ENCODE data around the gene SPA17.
A peak's percentile ranks its signal among the peaks of the same experiment; 100 is the strongest.

Gene SPA17

DNA sequence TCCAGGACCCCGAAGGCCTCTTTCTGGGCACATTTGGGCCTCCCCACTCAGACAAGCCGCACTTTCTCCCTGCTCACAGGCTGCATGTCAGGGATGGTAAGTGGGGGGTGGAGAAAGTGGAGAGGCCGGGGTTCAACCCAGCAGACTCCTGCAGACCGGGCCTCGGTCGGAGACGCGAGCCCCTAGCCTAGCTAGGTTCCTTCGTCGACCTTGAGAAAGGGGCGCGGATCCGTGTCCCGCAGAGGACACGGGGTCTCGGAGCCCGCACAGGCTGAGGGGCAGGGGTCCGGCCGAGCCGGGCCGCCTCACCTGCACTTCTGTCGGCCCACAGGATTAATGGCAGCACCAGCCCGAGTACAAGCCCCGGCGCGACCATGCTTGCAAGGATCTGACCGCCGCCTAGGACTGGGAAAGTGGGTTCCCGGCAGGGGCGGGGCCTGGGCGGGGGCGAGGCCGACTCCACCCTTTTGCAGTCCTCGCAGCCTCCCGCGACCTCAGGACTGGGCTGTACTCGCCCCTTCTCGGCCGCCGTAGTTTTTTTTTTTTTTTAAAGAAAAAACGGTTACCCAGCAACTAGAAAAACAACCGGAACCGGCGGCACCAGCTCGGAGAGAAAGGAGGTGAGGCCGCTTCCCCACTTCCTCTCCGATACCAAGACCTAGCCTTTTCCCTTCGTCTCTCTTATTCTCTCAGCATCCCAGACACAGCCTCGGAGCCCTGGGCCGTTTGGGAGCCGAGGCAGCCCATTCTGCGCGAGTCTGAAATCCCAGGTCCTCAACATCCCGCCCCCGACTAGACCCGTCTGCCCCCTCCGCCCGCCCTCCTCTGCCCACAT, at the start of gene SPA17, which contains the start of gene SIAE:
SPA17 (plus strand) TSS at position 572 of the 835 bp plus-strand sequence. CDS start 1,361 bp downstream, outside the sequence.
SIAE (minus strand) TSS at position 407 of the 835 bp plus-strand sequence; CDS start at position 376, 31 bp downstream.
- no peaks in the 10 kb centered on the region for H3K9me3 ChIP-seq (ENCODE audit: low read length)
- peak within 1 kb of the TSS; percentile 75 for H3K9ac ChIP-seq (ENCODE audit: low read length)
- H3K36me3 ChIP-seq (ENCODE audit: insufficient read depth, low read length), result no peaks in the 10 kb centered on the region
- H3K4me3 ChIP-seq (ENCODE audit: low read depth in 1 of 2, low read length in 2 of 2), result peak within 1 kb of the TSS; percentile 75 to 80
- H3K27ac ChIP-seq (ENCODE audit: low read depth, low read length), result peak within 1 kb of the TSS; percentile 91
- H3K4me1 ChIP-seq (ENCODE audit: insufficient read depth, low read length), result peaks cover 19% of the 10 kb centered on the region
- H3K27me3 ChIP-seq (ENCODE audit: control insufficient read depth in 1 of 2, insufficient read depth in 2 of 2, low read length in 2 of 2), result no peaks in the 10 kb centered on the region

DNA sequence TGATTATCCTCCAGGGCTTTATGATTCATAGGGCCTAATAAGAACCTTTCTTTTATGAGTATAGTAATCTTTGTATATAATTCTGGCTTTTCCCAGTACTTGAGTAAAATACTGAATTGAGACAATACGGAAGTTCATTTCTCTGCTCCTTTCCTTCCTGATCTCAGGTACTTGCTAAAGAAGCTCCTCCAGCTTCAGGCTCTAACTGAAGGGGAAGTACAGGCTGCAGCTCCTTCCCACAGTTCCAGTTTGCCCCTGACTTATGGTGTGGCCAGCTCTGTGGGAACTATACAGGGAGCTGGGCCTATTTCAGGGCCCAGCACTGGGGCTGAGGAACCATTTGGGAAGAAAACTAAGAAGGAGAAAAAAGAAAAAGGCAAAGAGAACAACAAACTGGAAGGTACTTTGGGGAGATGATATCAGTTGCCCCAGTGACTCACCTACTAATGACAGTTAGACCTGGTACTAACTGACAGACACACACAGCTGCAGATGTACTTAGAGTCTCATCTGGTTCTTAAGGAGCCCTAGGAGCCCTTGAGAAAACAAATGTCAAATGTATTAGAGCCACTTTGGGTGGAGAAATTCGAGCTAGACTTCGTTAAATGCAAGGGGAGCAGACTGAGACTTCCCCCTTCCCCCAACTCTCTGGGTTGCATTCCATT, 48.1 kb upstream of the SPA17 start:
- Histone ChIP-seq H3K4me1 (ENCODE audit: insufficient read depth, low read length) (peaks cover 17% of the 10 kb centered on the region), H3K36me3 (ENCODE audit: insufficient read depth, low read length) (peaks cover 30% of the 10 kb centered on the region), H3K4me3 (ENCODE audit: low read depth in 1 of 2, low read length in 2 of 2) (no peak overlapping the region), H3K27me3 (ENCODE audit: control insufficient read depth in 1 of 2, insufficient read depth in 2 of 2, low read length in 2 of 2) (no peaks in the 10 kb centered on the region), H3K9ac (ENCODE audit: low read length) (no peak overlapping the region), H3K27ac (ENCODE audit: low read depth, low read length) (no peak overlapping the region), H3K9me3 (ENCODE audit: low read length) (no peaks in the 10 kb centered on the region)

DNA sequence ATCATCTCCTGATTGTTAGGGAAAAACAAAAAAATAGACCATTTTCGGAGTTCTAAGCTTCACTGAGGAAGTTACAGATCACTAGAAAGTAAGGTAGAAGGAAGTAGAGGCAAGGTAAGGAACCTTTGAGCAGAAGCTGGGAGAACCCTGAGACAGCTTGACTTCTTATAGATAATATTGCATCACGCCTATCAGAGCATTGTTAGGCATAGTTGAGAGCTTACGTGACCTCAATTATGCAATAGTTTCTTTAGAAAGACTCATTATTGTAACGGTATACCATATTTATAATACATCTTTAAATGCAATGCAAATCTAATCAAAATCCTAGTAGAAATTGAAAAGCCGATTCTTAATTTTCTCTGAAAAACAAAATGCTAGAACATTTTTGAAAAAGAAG, 46.2 kb upstream of the SPA17 start:
- no peak overlapping the region for H3K9ac ChIP-seq (ENCODE audit: low read length)
- peaks cover 49% of the 10 kb centered on the region for H3K36me3 ChIP-seq (ENCODE audit: insufficient read depth, low read length)
- no peaks in the 10 kb centered on the region for H3K27me3 ChIP-seq (ENCODE audit: control insufficient read depth in 1 of 2, insufficient read depth in 2 of 2, low read length in 2 of 2)
- H3K4me3 ChIP-seq (ENCODE audit: low read depth in 1 of 2, low read length in 2 of 2), result no peak overlapping the region
- H3K9me3 ChIP-seq (ENCODE audit: low read length), result no peaks in the 10 kb centered on the region
- no peak overlapping the region for H3K27ac ChIP-seq (ENCODE audit: low read depth, low read length)
- peaks cover 9% of the 10 kb centered on the region for H3K4me1 ChIP-seq (ENCODE audit: insufficient read depth, low read length)

DNA sequence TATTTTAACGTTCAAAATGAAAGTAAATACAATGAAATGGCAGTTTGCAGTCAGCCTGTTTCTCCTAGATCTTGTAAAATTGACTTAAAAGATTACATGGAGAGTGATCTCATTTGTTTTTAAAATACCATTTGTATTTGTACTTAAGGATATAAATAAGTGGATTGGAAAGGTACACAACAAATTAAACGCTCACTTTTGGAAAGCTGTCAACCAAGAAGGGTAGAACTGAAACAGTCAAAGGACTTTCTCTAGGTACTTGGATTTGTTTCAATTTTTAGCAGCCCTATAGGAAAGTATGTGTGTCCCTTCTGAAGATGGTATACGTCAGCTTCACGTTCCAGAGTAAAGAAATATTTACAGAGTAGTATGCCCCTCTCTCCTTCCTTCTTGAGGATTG, 43.7 kb upstream of the SPA17 start:
- H3K4me3 ChIP-seq (ENCODE audit: low read depth in 1 of 2, low read length in 2 of 2), result no peak overlapping the region
- H3K27me3 ChIP-seq (ENCODE audit: control insufficient read depth in 1 of 2, insufficient read depth in 2 of 2, low read length in 2 of 2), result no peaks in the 10 kb centered on the region
- H3K36me3 ChIP-seq (ENCODE audit: insufficient read depth, low read length), result peaks cover 63% of the 10 kb centered on the region
- H3K4me1 ChIP-seq (ENCODE audit: insufficient read depth, low read length), result no peaks in the 10 kb centered on the region
- no peak overlapping the region for H3K9ac ChIP-seq (ENCODE audit: low read length)
- no peaks in the 10 kb centered on the region for H3K9me3 ChIP-seq (ENCODE audit: low read length)
- H3K27ac ChIP-seq (ENCODE audit: low read depth, low read length), result no peak overlapping the region

DNA sequence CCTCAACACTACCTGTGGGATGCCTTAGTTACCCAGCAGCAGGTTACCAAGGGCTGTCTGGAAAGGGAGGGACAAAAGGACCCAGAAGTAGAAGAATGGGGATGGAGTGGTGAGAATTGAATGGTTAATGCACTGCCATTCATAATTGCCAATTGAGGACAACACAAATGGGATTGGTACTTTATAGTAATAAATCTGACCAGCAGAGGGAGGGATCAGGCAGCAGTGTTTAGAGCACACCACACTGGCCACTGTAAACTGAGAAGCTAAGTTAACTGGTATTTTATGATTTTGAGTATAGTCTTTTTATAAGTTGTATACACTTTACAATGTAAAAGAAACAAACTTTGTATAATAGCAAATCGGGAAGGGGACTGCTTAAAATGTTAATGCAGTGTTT, 40.3 kb upstream of the SPA17 start:
- Histone ChIP-seq H3K4me1 (ENCODE audit: insufficient read depth, low read length) (no peaks in the 10 kb centered on the region), H3K27me3 (ENCODE audit: control insufficient read depth in 1 of 2, insufficient read depth in 2 of 2, low read length in 2 of 2) (no peaks in the 10 kb centered on the region), H3K9me3 (ENCODE audit: low read length) (no peaks in the 10 kb centered on the region), H3K27ac (ENCODE audit: low read depth, low read length) (no peak overlapping the region), H3K36me3 (ENCODE audit: insufficient read depth, low read length) (peaks cover 47% of the 10 kb centered on the region), H3K4me3 (ENCODE audit: low read depth in 1 of 2, low read length in 2 of 2) (no peak overlapping the region), H3K9ac (ENCODE audit: low read length) (no peak overlapping the region)

DNA sequence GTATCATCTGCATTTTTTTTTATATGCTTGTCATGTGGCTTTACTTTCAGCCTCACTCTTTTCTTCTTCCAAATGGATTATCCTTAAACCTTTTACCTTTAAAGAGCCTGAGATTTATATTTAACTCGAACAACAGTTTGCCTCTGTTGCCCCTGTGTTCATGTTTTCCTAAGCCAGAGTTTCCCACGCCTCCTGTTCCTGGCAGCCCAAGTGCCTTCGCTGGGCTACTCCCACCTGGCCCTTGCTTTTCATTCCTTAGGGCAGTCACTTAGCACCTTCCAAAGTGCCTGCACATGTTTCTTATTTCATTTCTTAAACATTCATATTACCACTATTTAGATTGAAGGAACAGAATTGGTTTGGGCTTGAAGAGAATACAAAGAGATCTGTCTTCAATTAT, 37.8 kb upstream of the SPA17 start:
- Histone ChIP-seq H3K4me1 (ENCODE audit: insufficient read depth, low read length) (no peaks in the 10 kb centered on the region), H3K9ac (ENCODE audit: low read length) (no peak overlapping the region), H3K9me3 (ENCODE audit: low read length) (no peaks in the 10 kb centered on the region), H3K27ac (ENCODE audit: low read depth, low read length) (no peak overlapping the region), H3K4me3 (ENCODE audit: low read depth in 1 of 2, low read length in 2 of 2) (no peak overlapping the region), H3K36me3 (ENCODE audit: insufficient read depth, low read length) (peaks cover 47% of the 10 kb centered on the region), H3K27me3 (ENCODE audit: control insufficient read depth in 1 of 2, insufficient read depth in 2 of 2, low read length in 2 of 2) (no peaks in the 10 kb centered on the region)

DNA sequence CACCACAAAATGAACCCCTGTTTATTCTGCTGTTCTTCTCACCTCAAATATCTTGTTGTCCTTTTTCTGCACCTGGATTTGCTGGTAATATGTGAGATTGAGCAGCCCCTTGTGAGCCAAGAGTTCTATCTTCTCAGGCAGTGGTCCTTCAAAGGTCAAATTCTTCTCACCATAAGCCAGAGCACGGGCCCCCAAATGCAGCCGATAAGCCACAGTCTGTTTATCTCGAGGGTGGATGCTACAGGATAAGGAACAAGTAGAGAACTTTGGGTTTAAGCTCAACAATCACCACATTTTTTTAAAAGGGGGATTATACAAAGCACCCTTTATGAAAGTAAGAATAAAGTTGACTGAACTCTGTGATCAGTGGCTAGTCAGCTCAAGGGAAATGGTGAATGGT, 35.2 kb upstream of the SPA17 start:
- Histone ChIP-seq H3K36me3 (ENCODE audit: insufficient read depth, low read length) (peaks cover 21% of the 10 kb centered on the region), H3K4me1 (ENCODE audit: insufficient read depth, low read length) (no peaks in the 10 kb centered on the region), H3K4me3 (ENCODE audit: low read depth in 1 of 2, low read length in 2 of 2) (no peak overlapping the region), H3K9ac (ENCODE audit: low read length) (no peak overlapping the region), H3K27me3 (ENCODE audit: control insufficient read depth in 1 of 2, insufficient read depth in 2 of 2, low read length in 2 of 2) (no peaks in the 10 kb centered on the region), H3K9me3 (ENCODE audit: low read length) (no peaks in the 10 kb centered on the region), H3K27ac (ENCODE audit: low read depth, low read length) (no peak overlapping the region)

DNA sequence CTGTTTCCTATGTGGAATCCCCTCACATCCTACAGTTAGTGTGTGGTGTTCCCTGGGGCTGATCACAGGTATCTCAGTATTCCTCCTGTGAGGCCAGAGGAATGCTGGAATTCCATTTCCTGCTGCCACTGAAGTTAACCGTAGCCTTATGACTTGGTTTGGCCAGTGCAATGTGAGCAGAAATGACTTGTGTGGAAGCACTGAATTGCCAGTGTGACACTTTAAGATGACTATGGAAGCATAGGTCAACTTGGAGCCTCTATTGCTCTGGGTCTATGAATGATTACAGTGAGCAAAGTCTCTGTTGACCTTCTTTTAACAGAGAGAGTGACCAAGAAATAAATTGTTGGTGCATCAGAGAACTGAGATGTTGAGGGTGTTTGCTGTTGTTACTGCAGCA, 34.5 kb upstream of the SPA17 start:
- H3K4me1 ChIP-seq (ENCODE audit: insufficient read depth, low read length), result no peaks in the 10 kb centered on the region
- peaks cover 17% of the 10 kb centered on the region for H3K36me3 ChIP-seq (ENCODE audit: insufficient read depth, low read length)
- H3K4me3 ChIP-seq (ENCODE audit: low read depth in 1 of 2, low read length in 2 of 2), result no peak overlapping the region

GRCh38 chr11:124640666-124641065, 33.0 kb upstream of the SPA17 start:
- H3K36me3 ChIP-seq (ENCODE audit: insufficient read depth, low read length), result peaks cover 17% of the 10 kb centered on the region
- no peak overlapping the region for H3K4me3 ChIP-seq (ENCODE audit: low read depth in 1 of 2, low read length in 2 of 2)
- H3K27ac ChIP-seq (ENCODE audit: low read depth, low read length), result no peak overlapping the region
- no peaks in the 10 kb centered on the region for H3K27me3 ChIP-seq (ENCODE audit: control insufficient read depth in 1 of 2, insufficient read depth in 2 of 2, low read length in 2 of 2)
- H3K4me1 ChIP-seq (ENCODE audit: insufficient read depth, low read length), result no peaks in the 10 kb centered on the region
- no peak overlapping the region for H3K9ac ChIP-seq (ENCODE audit: low read length)
- no peaks in the 10 kb centered on the region for H3K9me3 ChIP-seq (ENCODE audit: low read length)

More for the DNA sequence above, 34.5 kb upstream of the SPA17 start:
- H3K9ac ChIP-seq (ENCODE audit: low read length), result no peak overlapping the region
- no peak overlapping the region for H3K27ac ChIP-seq (ENCODE audit: low read depth, low read length)
- no peaks in the 10 kb centered on the region for H3K27me3 ChIP-seq (ENCODE audit: control insufficient read depth in 1 of 2, insufficient read depth in 2 of 2, low read length in 2 of 2)
- no peaks in the 10 kb centered on the region for H3K9me3 ChIP-seq (ENCODE audit: low read length)

GRCh38 chr11:124642628-124643027, 31.1 kb upstream of the SPA17 start:
- Histone ChIP-seq H3K4me1 (ENCODE audit: insufficient read depth, low read length) (no peaks in the 10 kb centered on the region), H3K27me3 (ENCODE audit: control insufficient read depth in 1 of 2, insufficient read depth in 2 of 2, low read length in 2 of 2) (no peaks in the 10 kb centered on the region), H3K36me3 (ENCODE audit: insufficient read depth, low read length) (peaks cover 17% of the 10 kb centered on the region), H3K9ac (ENCODE audit: low read length) (no peak overlapping the region), H3K9me3 (ENCODE audit: low read length) (no peaks in the 10 kb centered on the region), H3K27ac (ENCODE audit: low read depth, low read length) (no peak overlapping the region), H3K4me3 (ENCODE audit: low read depth in 1 of 2, low read length in 2 of 2) (no peak overlapping the region)

DNA sequence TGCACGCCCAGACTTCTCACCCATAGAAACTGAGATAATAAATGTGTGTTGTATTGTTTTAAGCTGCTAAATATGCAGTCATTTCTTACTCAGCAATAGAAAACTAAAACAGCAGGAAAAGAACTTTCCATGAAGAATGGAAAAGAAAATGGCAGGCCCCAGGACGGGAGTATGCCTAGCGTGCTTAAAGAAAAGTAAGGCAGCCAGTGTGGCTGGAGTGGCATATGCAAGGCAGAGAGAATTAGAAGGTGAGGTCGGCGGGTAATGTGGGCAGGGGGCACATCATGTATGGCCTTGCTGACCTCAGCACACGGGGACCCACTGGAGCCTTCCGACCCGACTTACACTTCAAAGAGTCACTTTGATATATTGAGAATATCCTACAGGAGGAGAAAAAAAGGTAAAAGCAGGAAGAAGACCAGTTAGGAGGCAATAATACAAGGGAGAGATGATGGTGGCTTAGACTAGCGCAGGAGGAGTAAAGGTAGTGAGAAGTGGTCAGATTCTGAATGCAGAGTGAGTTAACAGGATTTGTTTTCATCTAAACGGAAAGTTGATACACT, 30.6 kb upstream of the SPA17 start:
- Histone ChIP-seq H3K27me3 (ENCODE audit: control insufficient read depth in 1 of 2, insufficient read depth in 2 of 2, low read length in 2 of 2) (no peaks in the 10 kb centered on the region), H3K36me3 (ENCODE audit: insufficient read depth, low read length) (peaks cover 13% of the 10 kb centered on the region), H3K4me3 (ENCODE audit: low read depth in 1 of 2, low read length in 2 of 2) (no peak overlapping the region), H3K9me3 (ENCODE audit: low read length) (no peaks in the 10 kb centered on the region), H3K27ac (ENCODE audit: low read depth, low read length) (no peak overlapping the region), H3K9ac (ENCODE audit: low read length) (no peak overlapping the region), H3K4me1 (ENCODE audit: insufficient read depth, low read length) (no peaks in the 10 kb centered on the region)
